ENCODE measurements around the gene SMYD3. TPM values are rescaled to one million over a fixed set of nuclear protein-coding genes. Genes with fewer than 3 reads are reported as not detected.

SMYD3 gene
- total and polyA plus RNA-seq, 2 of the 13 experiments (the other 11 are each of a cell fraction or from before 2014, with no cell fraction given), result 27.7 to 35.8 TPM

- no peak overlapping the region for H3K4me2 ChIP-seq (ENCODE audit: low read depth, low read length)
- H4K20me1 ChIP-seq (ENCODE audit: insufficient read depth, low read length), result no peaks in the 10 kb centered on the region; the same call in 1 of the 2 replicates
- FAIRE-seq, result no peak
- no peaks in the 10 kb centered on the region for H3K9me3 ChIP-seq (ENCODE audit: low read length)
- no peaks in the 10 kb centered on the region for H3K4me1 ChIP-seq (ENCODE audit: insufficient read depth, low read length)
- BruUV-seq (replicated peaks), result no TSS peak
- H3K79me2 ChIP-seq (ENCODE audit: insufficient read depth, low read length), result no peaks in the 10 kb centered on the region
- no peak for TF ChIP-seq PPARG (CRISPR knock-in tag; conservative IDR thresholded peaks at IDR 0.05)
- TF ChIP-seq ZNF737 (CRISPR knock-in tag; IDR thresholded peaks at IDR 0.05; ENCODE audit: borderline replicate concordance), result no peak
- no peak for TF ChIP-seq ZSCAN9 (CRISPR knock-in tag; IDR thresholded peaks at IDR 0.05; ENCODE audit: borderline replicate concordance)
- TF ChIP-seq ZHX2 (IDR thresholded peaks at IDR 0.05; ENCODE audit: low read depth), result no peak
- TF ChIP-seq ZHX2 (CRISPR knock-in tag; IDR thresholded peaks at IDR 0.05; ENCODE audit: borderline replicate concordance), result no peak
- intact Hi-C loops (cut with micrococcal nuclease; ENCODE audit: unreplicated experiment), result loop anchor here (5.0 kb wide), 2 partner anchors 727 to 927 kb away; no protein-coding TSS in a partner anchor
- no peak for ATAC-seq
- ChIA-PET CTCF (ENCODE audit: low intra/inter-chr PET ratio, low total read pairs) (no interaction called here), POLR2A (no interaction called here)
- no peak overlapping the region for H3K4me3 ChIP-seq (replicated peaks in 1 of 3; ENCODE audit: insufficient read depth in 1 of 3, low read depth in 2 of 3, low read length in 3 of 3)
- H2AFZ ChIP-seq (ENCODE audit: low read length), result no peak overlapping the region
- H3K9ac ChIP-seq (ENCODE audit: insufficient read depth, low read depth, low read length), result no peak overlapping the region
- 75% methylated on average over 3 of the region's 3 CpGs for WGBS (ENCODE audit: low lambda C conversion rate)
- H3K36me3 ChIP-seq (replicated peaks in 1 of 2; ENCODE audit: control insufficient read depth in 1 of 2, insufficient read depth in 2 of 2, low read length in 2 of 2), result no peaks in the 10 kb centered on the region
- H3K27me3 ChIP-seq (ENCODE audit: control insufficient read depth in 1 of 2, insufficient read depth in 2 of 2, low read length in 2 of 2), result no peaks in the 10 kb centered on the region
- in situ Hi-C loops (cut with HindIII; ENCODE audit: extremely low pct_ligation_motif_present, low pct_unique_long_range_greater_than_20kb), result loop anchor here (5.0 to 10.0 kb wide), 3 partner anchors 490 to 930 kb away; partner anchors contain the start of gene KIF26B
- no peak for DNase-seq (ENCODE audit: low spot score)
- no peak overlapping the region for H3K27ac ChIP-seq (ENCODE audit: extremely low read length, insufficient read depth, low read length)
These were observed 502.8 kb downstream of the SMYD3 start for GRCh38 chr1:246004301-246004700.
